ENCODE data around the gene SLC2A11.

Gene SLC2A11

DNA sequence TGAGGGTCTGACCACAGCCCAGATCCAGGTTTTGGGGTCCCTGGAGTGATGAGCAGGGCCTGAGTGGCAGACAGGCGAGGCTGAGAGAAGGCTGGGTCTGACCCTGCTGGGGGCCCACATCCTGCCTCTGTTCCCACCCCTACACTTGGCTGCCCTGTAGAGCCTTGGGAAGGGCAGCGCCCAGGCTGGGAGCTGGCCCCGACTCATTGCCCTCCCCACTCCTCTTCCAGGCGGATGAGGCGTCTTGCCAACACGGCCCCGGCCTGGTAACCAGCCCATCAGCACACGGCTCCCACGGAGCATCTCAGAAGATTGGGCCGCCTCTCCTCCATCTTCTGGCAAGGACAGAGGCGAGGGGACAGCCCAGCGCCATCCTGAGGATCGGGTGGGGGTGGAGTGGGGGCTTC lies 23.8 kb upstream of the SLC2A11 start:
- FAIRE-seq (no peak), DNase-seq (ENCODE audit: insufficient read length) (no peak)
- no peak for TF ChIP-seq POLR2AphosphoS5 (IDR thresholded peaks at IDR 0.05; ENCODE audit: low read depth, low read length)
- no peak for TF ChIP-seq POLR2A (IDR thresholded peaks at IDR 0.05; ENCODE audit: low read depth, low read length)
- TF ChIP-seq TAF1 (IDR thresholded peaks at IDR 0.05; ENCODE audit: borderline replicate concordance, low read depth, low read length): no peak

DNA sequence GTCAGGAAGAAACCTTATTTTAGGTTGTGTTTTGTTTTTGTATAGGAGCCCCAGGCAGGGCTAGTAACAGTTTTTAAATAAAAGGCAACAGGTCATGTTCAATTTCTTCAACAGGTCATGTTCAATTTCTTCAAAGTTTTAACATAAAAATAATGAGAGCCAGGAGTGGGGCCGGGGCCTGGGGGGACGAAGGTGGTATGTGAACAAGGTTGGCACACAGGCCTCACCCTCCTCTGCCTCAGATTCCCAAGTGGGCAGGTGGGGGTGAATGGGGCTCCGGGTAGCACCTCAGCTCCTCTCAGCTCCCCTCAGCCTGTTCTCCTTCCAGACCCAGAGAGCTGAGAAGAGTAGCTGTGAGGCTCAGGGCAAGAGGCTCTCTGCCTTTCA lies 23.3 kb upstream of the SLC2A11 start:
- TF ChIP-seq TAF1 (IDR thresholded peaks at IDR 0.05; ENCODE audit: borderline replicate concordance, low read depth, low read length) (no peak), POLR2A (IDR thresholded peaks at IDR 0.05; ENCODE audit: low read depth, low read length) (no peak), POLR2AphosphoS5 (IDR thresholded peaks at IDR 0.05; ENCODE audit: low read depth, low read length) (no peak)
- no peak for FAIRE-seq
- no peak for DNase-seq (ENCODE audit: insufficient read length)

DNA sequence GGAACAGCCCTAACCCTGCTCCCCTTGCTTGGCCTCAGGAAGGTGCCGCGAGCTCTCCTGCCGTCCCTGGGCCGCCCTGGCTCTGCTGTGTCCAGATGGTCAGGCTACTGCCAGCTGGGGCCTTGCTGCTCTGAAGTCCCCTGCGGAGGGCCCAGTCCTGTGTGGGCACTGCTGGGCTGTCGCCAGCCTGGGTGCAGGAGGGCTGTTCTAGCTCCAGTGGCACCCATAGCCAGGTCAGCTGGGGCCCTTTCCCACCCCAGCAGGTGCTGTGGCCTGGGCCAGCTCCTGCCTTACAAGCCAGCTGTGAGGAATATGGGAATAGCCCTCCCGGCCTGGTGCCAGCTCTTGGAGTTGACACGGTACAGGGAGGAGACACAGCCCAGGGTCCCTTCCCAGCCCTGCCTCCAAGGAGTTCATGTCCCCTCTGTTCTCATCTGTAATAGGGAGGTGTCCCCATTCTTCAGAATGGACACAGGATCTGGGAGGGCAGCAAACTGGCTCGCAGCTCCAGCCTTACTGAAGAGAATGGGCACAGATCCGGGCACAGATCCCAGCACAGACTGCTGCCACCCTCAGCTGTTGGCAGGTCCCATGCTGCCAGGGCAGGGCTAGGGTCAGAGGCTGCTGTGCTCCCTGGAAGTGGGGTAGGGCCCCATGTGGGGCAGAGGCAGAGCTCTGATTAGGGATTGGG lies 22.7 kb upstream of the SLC2A11 start:
- no peak for DNase-seq (ENCODE audit: insufficient read length)
- TF ChIP-seq TAF1 (IDR thresholded peaks at IDR 0.05; ENCODE audit: borderline replicate concordance, low read depth, low read length): no peak
- TF ChIP-seq POLR2AphosphoS5 (IDR thresholded peaks at IDR 0.05; ENCODE audit: low read depth, low read length): no peak
- no peak for TF ChIP-seq POLR2A (IDR thresholded peaks at IDR 0.05; ENCODE audit: low read depth, low read length)
- FAIRE-seq: no peak

DNA sequence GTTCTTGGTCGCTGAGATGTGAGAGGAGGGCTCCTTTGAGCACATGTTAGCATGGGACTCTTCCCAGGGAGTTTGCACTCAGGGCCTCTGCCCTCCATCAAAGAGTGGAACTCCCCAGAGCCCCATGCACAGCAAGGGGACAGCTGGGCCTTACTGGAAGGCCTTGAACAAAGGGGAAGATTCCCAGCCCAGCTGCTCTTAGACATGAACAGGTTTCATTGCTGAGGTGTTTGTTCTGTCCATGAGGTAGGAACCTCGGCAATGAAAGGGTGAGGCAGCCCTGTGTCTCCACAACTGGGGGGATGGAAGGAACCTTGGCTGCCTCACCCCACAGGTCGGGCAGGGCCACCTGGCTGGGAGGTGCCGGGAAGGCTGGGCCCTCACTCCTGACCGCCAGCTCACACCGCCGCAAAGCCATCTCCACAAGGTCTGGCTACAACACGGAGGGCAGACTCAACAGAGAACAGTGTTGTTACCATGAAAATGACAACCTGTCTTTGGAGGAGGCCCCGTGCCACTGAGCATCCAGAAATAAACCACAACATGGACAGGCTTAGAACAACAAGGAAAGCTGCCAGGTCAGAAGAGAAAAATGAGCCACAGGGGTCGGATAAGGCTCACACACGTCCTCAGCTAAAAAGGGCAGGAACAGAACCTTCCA lies 22.1 kb upstream of the SLC2A11 start:
- FAIRE-seq (no peak), DNase-seq (ENCODE audit: insufficient read length) (no peak)
- no peak for TF ChIP-seq POLR2A (IDR thresholded peaks at IDR 0.05; ENCODE audit: low read depth, low read length)
- no peak for TF ChIP-seq TAF1 (IDR thresholded peaks at IDR 0.05; ENCODE audit: borderline replicate concordance, low read depth, low read length)
- no peak for TF ChIP-seq POLR2AphosphoS5 (IDR thresholded peaks at IDR 0.05; ENCODE audit: low read depth, low read length)

DNA sequence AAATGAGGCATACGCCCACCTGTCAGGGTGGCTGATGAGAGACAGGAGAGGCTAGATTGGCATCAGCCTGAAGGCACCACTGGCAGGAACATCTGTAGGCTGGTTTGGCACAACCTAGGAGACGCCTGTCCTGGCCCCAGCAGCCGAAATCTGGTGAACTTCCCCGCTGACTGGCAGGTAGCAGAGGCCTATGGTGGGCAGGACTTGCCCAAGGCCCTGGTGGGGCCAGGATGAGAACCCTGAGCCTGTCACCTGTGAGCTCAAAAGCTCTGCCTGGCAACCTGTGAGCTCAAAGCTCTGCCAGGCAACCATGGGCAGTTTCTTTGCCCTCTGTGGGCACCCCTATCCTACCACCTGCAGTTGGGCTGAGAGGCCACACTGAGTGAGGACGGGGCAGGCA lies 21.4 kb upstream of the SLC2A11 start:
- TF ChIP-seq TAF1 (IDR thresholded peaks at IDR 0.05; ENCODE audit: borderline replicate concordance, low read depth, low read length) (no peak), POLR2A (IDR thresholded peaks at IDR 0.05; ENCODE audit: low read depth, low read length) (no peak), POLR2AphosphoS5 (IDR thresholded peaks at IDR 0.05; ENCODE audit: low read depth, low read length) (no peak)
- FAIRE-seq: no peak
- DNase-seq (ENCODE audit: insufficient read length): no peak

DNA sequence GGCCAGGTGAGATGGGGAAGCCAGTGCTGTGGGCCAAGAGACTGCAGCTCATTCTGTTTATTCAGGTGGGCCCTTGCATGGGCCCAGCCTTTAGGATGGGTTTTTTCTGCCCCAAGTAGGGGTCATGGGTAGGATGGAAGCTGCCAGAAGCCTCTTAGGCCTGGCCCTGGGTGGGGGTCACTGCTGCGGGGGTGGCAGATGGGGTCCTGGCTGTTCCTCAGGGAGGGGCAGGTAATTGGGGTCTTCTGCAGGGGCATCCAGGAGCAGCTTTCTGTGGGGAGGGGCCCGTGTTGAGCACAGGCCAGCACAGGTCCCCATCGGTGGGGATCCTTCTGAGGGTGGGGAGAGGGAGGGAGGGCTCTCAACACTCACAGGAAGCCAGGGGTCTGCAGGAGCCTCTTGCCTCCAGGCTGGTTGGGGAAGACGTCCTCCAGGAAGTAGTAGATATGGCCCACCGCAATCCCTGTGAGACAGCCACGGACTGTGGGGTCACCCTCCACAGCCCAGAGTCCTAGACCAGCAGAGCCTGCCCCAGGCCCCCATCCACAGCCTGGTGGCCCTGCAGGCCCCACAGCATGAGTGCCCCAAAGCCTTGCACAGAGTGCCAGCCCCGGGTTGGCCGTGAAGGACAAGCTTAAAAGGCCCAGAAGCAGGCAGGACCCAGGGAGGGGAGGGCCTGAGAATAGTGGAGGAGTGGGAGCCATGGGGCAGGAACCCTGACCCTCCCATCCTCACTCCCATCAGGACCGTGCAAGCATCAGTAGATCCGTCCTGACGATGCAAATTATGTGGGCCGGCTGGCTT lies 20.8 kb upstream of the SLC2A11 start:
- FAIRE-seq (no peak), DNase-seq (ENCODE audit: insufficient read length) (no peak)
- no peak for TF ChIP-seq TAF1 (IDR thresholded peaks at IDR 0.05; ENCODE audit: borderline replicate concordance, low read depth, low read length)
- 0 out of 2 replicates have a peak, but pooled peaks have one; percentile 25 for TF ChIP-seq POLR2AphosphoS5 (IDR thresholded peaks at IDR 0.05; ENCODE audit: low read depth, low read length)
- no peak; the same call in 1 of the 2 replicates for TF ChIP-seq POLR2A (IDR thresholded peaks at IDR 0.05; ENCODE audit: low read depth, low read length)

DNA sequence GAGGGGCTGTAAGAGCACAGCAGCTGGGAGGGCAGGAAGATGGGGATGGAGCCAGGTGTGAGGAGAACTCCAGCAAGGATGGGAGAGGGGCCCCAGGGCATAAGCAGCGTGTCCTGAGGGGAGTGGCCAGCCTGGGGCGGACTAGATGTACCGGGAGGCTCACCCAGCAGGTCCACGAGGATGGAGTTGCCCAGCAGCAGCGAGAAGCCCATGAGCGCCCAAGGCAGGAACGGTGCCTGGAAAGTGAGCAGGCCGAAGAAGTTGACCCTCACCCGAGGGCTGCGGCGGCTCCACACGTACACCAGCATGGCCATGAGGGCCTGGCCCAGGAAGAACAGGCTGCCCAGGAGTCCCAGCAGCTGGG lies 20.2 kb upstream of the SLC2A11 start:
- TF ChIP-seq TAF1 (IDR thresholded peaks at IDR 0.05; ENCODE audit: borderline replicate concordance, low read depth, low read length): no peak
- no peak for TF ChIP-seq POLR2AphosphoS5 (IDR thresholded peaks at IDR 0.05; ENCODE audit: low read depth, low read length)
- 0 out of 2 replicates have a peak, but pooled peaks have one; percentile 35 for TF ChIP-seq POLR2A (IDR thresholded peaks at IDR 0.05; ENCODE audit: low read depth, low read length)
- FAIRE-seq: peak; percentile 5
- DNase-seq (ENCODE audit: insufficient read length): no peak

DNA sequence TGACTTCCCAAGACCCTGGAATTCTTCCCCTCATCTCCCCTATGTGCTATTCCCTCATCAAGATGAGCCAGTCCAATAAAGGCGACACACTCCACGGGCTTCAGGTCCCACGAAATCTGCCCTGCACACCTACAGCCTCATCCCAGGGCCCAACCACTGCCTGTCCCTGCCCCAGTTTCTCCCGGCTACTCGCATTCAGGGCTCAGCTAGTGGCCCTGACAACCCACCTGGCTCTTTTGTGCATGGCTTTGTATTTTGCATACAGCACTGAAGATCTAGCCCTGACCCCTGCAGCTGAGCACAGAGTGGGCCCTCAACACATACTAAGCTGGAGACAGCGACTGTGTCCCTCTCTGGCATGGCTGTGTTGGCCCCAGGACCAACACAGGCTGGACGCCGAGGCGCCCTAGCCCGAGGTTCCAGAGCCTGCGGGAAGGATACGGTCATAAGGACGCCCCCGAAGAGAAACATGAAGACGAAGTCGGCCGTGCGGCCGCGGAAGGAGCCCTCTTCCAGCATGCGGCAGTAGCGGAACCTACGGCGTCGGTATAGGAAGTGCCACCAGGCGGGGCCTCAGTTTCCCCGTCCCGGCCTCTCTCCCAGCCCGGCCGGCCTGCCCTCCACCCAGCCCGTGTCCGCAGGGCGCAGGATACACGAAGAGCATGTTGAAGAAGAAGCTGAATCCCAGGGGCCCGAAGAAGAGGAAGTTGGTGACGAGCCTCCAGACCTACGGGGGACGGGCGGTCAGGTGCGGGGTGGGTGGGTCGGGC lies 19.6 kb upstream of the SLC2A11 start:
- FAIRE-seq: peak; percentile 36
- no peak for DNase-seq (ENCODE audit: insufficient read length)
- TF ChIP-seq POLR2AphosphoS5 (IDR thresholded peaks at IDR 0.05; ENCODE audit: low read depth, low read length): no peak
- TF ChIP-seq POLR2A (IDR thresholded peaks at IDR 0.05; ENCODE audit: low read depth, low read length): no peak
- no peak for TF ChIP-seq TAF1 (IDR thresholded peaks at IDR 0.05; ENCODE audit: borderline replicate concordance, low read depth, low read length)

DNA sequence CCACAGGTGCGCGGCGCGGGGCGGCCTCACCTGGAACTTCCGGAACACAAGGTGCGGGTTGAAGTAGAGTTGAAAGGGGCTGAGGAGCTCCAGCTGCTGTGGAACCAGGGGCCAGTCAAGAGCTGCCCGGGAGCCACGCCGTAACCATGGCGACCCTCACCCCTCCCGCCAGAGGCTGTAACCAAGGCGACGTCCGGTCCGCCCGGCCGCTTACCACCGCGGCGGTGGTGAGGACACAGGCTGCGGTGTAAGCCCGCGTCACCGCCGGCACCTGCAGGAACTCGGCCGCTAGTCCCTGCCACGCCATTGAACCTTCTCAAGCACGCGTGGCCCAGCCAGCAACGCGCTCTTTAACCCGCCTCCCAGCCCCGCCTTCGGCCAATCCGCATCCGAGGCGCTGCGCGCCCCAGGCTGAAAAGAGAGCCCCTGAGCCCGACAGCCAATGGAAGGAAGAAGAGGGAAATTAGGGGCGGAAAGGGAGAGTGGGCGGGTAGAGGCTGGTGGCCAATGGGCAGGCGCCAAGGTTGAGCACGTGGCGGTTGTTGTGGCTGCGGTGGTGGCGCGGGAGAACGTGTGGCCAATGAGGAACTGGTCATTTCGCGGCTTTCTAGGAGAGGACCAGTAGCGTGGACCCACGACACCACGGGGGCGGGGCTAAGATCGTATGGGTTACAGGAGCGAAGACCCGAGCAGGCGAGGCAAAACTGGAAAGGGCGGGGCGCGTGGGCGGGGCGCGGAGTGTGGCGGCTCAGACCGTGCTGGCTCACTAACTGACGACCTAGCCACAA lies 18.8 kb upstream of the SLC2A11 start, which contains the start of gene DERL3:
TSS of gene DERL3 (minus strand) at position 326 of the 788 bp plus-strand sequence. CDS start at position 307, 19 bp downstream.
- peak; percentile 100 for FAIRE-seq
- DNase-seq (ENCODE audit: insufficient read length): peak; percentile 93
- no peak for TF ChIP-seq TAF1 (IDR thresholded peaks at IDR 0.05; ENCODE audit: borderline replicate concordance, low read depth, low read length)
- no peak for TF ChIP-seq POLR2AphosphoS5 (IDR thresholded peaks at IDR 0.05; ENCODE audit: low read depth, low read length)

DNA sequence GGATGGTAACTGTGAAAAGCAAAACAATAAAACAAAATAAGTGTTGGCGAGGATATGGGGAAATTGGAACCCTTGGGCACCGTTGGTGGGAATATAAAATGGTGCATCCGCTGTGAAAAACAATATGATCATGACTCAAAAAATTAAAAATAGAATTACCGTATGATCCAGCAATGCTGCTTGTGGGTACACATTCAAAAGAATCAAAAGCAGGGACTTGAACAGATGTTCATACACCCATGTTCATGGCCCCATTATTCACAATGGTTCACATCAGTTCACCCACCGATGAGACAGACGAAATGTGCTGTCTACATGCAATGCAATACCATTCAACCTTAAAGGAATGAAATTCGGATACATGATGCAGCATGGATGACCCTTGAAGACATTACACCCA lies 17.6 kb upstream of the SLC2A11 start:
- DNase-seq (ENCODE audit: insufficient read length) (no peak), FAIRE-seq (no peak)
- TF ChIP-seq POLR2AphosphoS5 (IDR thresholded peaks at IDR 0.05; ENCODE audit: low read depth, low read length) (no peak), TAF1 (IDR thresholded peaks at IDR 0.05; ENCODE audit: borderline replicate concordance, low read depth, low read length) (no peak), POLR2A (IDR thresholded peaks at IDR 0.05; ENCODE audit: low read depth, low read length) (no peak)

All from GM12892 (cell line).